Psoas muscle (tissue), 8 donors: ENCODE results near the gene MAST4. TPM values are rescaled to one million over a fixed set of nuclear protein-coding genes. Genes with fewer than 3 reads are reported as not detected.

Source experiments
- ATAC-seq, 4 donors: fragments of 200-7000 bp; cut with Tn5 transposase; one replicate each; pipeline ENCODE4 v1.9.1; 2020; ENCODE audit warnings: moderate library complexity in 3 of 4, mild to moderate bottlenecking in 2 of 4
- DNase-seq, 2 donors: peaks; one replicate each; pipeline ENCODE4 v3.0.0-alpha.2; 2020
- H3K27ac ChIP-seq: fragments of 200-600 bp; one replicate; pipeline ENCODE4 v1.8.0; 2022
- H3K27me3 ChIP-seq, 3 donors: fragments of 200-600 bp in 1 of 3; one replicate each; pipeline versions ENCODE4 v1.6.1 to v1.8.0; 2013 to 2022; ENCODE audit warnings: low read length in 2 of 3, mild to moderate bottlenecking in 2 of 3, moderate library complexity in 1 of 3; ENCODE audit not compliant: insufficient read depth in 3 of 3
- H3K36me3 ChIP-seq, 2 donors: fragments of 200-600 bp in 1 of 2; one replicate each; pipeline versions ENCODE4 v1.6.1 to v1.8.0; 2013 to 2022; ENCODE audit warnings: low read depth in 1 of 2, mild to moderate bottlenecking in 1 of 2, moderate library complexity in 1 of 2; ENCODE audit not compliant: insufficient read depth in 1 of 2
- H3K4me1 ChIP-seq: fragments of 200-600 bp; one replicate; pipeline ENCODE4 v1.8.0; 2022
- H3K4me3 ChIP-seq: fragments of 200-600 bp; one replicate; pipeline ENCODE4 v1.8.0; 2022; ENCODE audit warnings: mild to moderate bottlenecking
- H3K9me3 ChIP-seq: fragments of 200-600 bp; one replicate; pipeline ENCODE4 v1.8.0; 2022
- CTCF ChIP-seq: fragments of 200-600 bp; IDR thresholded peaks from one replicate; pipeline ENCODE4 v1.8.0; 2022; ENCODE audit warnings: antibody characterized with exemption
- WGBS, 3 donors: extraction: QIAGEN DNeasy Blood & Tissue Kit; methylation state at CpG; one replicate each; pipeline versions ENCODE4 v1.1.6 to v1.1.7; 2013; 5-methylcytosine and 5-hydroxymethylcytosine counted together
- intact Hi-C, 2 donors: fragments of 100-400 bp; cut with DNase I; formaldehyde crosslinking; loops; one replicate each; pipeline versions ENCODE4 v1.11.0 to v1.14.2; 2022
- polyA plus RNA-seq, 3 donors: library from polyadenylated mRNA; stranded (reverse); fragments of 200-250 nt; gene quantifications; one replicate each; pipeline ENCODE4 v1.2.3, GENCODE V29; 2013
- total RNA-seq, 4 donors: library from RNA; stranded (reverse); fragmentation: NEBNext Ultra II Directional in 2 of 4; extraction: Animal tissue kit (Norgen Biotek cat#: 25700) in 2 of 4; gene quantifications; one replicate each; pipeline versions ENCODE4 v1.2.1 to v1.2.4, GENCODE V29; 2021 to 2023
- donor health status: healthy with polysubstance abuse.
- donor health status: DM: no; HTN: no; CAD: no; lungs with moderate emphysema.
- donor health status: Bipolar disorder and iron deficiency.
- donor health status: healthy.
- donor health status: DM: yes; HTN: yes; CAD: no.
- donor health status: DM: no; HTN: no; CAD: no.
- donor health status: DM: no; HTN: no; CAD: no.
- donor health status: DM: yes; HTN: yes; CAD: no.

Gene MAST4
- total and polyA plus RNA-seq, 7 donors = 3.2 to 123 (median 12.1) TPM

DNA sequence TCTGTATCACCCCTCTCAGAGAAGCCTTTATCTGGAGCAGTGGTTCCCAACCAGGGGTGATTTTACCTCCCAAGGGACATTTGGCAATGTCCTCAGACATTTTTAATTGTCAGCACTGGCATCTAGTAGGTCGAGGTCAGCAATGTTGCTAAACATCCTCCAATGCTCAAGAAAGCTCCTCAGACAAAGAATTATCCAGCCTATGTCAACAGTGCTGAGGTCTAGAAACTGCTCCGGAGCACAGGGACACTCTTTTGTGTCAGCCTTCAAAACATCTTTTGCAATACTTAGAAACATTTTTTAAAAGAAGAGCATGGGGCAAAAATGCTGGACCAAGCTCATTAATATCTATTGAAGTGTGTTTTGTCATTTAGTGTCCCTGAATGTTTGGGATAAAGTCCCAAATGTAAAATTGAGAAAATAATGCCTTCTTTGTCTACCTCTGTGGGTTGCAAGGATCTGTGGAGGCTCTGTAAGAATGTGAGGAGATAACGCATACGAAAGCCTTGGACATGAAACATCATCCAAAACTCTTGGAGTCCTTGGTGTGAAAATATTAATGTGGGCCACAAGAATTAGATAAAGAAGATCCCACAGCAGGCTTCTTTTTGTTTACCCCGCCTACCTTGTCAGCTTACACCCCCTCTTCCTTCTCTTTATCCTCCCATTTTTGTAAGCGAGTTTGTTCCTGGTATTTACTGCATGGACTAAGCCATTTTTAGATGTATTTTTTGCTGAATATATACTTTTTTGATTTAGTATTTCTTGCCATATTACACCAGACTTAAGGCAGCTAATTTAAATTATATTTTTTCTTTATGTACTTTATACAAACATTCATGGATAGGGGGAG is 406.9 kb downstream of the MAST4 start:
- peak overlapping the region; percentile 81 for H3K4me3 ChIP-seq
- WGBS, 3 donors = 40 to 55% (median 43%) methylated on average over 6 of the region's 6 CpGs
- peak overlapping the region; percentile 88 for H3K27ac ChIP-seq
- no peaks in the 10 kb centered on the region for H3K27me3 ChIP-seq
- ATAC-seq (peak in 1 of 4 donors; percentile 32), DNase-seq (no peak)
- H3K36me3 ChIP-seq = peaks cover 0 to 2% of the 10 kb centered on the region in 2 donors
- no peaks in the 10 kb centered on the region for H3K9me3 ChIP-seq
- H3K4me1 ChIP-seq = peaks cover 13% of the 10 kb centered on the region
- TF ChIP-seq CTCF = no peak
- intact Hi-C loops = loop anchor here in 1 of 2 donors (5.0 kb wide), 1 partner anchor 94 kb away; no protein-coding TSS in a partner anchor

DNA sequence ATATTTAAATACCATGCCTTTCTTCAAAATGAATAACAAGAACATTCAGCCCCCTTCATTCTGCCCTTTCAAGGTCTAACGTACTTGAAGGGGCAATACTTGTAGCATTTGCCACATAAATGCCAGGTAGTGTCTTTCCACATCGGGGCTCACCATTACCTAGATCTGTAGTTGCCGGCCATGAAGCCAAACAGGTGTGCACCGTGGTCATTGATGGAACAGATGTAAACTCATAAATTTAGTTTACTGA is 407.4 kb downstream of the MAST4 start:
- H3K4me3 ChIP-seq = peak overlapping the region; percentile 81
- H3K4me1 ChIP-seq = peaks cover 15% of the 10 kb centered on the region
- TF ChIP-seq CTCF = no peak
- DNase-seq (no peak), ATAC-seq (no peak)
- intact Hi-C loops = loop anchor here in 1 of 2 donors (5.0 kb wide), 1 partner anchor 94 kb away; no protein-coding TSS in a partner anchor
- H3K9me3 ChIP-seq = no peaks in the 10 kb centered on the region
- H3K27ac ChIP-seq = peak overlapping the region; percentile 88
- H3K36me3 ChIP-seq = peaks cover 0 to 2% of the 10 kb centered on the region in 2 donors
- 2 to 5% (median 3%) methylated on average over 4 of the region's 4 CpGs for WGBS, 3 donors
- H3K27me3 ChIP-seq = no peaks in the 10 kb centered on the region

- peak; percentile 81 to 86 for DNase-seq
- Histone ChIP-seq H3K4me1 (peaks cover 19% of the 10 kb centered on the region), H3K36me3 (peaks cover 0 to 2% of the 10 kb centered on the region in 2 donors), H3K4me3 (peak overlapping the region; percentile 81), H3K9me3 (no peaks in the 10 kb centered on the region), H3K27ac (peak overlapping the region; percentile 88), H3K27me3 (no peaks in the 10 kb centered on the region)
- intact Hi-C loops = loop anchor here in 1 of 2 donors (5.0 kb wide), 1 partner anchor 93 kb away; no protein-coding TSS in a partner anchor
- peak; percentile 88 to 92 (median 90) for ATAC-seq
- 0% methylated on average over 43 to 54 of the region's 54 CpGs for WGBS, 3 donors
- no peak for TF ChIP-seq CTCF
Measured at GRCh38 chr5:67003935-67004729, 407.9 kb downstream of the MAST4 start.

GRCh38 chr5:67004730-67005350 is 408.6 kb downstream of the MAST4 start:
- TF ChIP-seq CTCF = no peak
- no peak for ATAC-seq
- intact Hi-C loops = loop anchor here in 1 of 2 donors (5.0 kb wide), 3 partner anchors 42 to 147 kb away; no protein-coding TSS in a partner anchor

More at GRCh38 chr5:67004730-67005350, 408.6 kb downstream of the MAST4 start:
- Histone ChIP-seq H3K4me3 (peak overlapping the region; percentile 81), H3K4me1 (peaks cover 20% of the 10 kb centered on the region), H3K27ac (peak overlapping the region; percentile 88), H3K36me3 (peaks cover 0 to 2% of the 10 kb centered on the region in 2 donors), H3K9me3 (no peaks in the 10 kb centered on the region), H3K27me3 (no peaks in the 10 kb centered on the region)
- WGBS, 3 donors = 10 to 12% (median 10%) methylated on average over 11 of the region's 11 CpGs
- DNase-seq = no peak
